ENCODE results near the gene NADK.
"Not testable (repeated sequence)": the region's sequence is repeated elsewhere in the genome, so short reads cannot be mapped to it uniquely, and the experiment has no call there.

The NADK gene

DNA sequence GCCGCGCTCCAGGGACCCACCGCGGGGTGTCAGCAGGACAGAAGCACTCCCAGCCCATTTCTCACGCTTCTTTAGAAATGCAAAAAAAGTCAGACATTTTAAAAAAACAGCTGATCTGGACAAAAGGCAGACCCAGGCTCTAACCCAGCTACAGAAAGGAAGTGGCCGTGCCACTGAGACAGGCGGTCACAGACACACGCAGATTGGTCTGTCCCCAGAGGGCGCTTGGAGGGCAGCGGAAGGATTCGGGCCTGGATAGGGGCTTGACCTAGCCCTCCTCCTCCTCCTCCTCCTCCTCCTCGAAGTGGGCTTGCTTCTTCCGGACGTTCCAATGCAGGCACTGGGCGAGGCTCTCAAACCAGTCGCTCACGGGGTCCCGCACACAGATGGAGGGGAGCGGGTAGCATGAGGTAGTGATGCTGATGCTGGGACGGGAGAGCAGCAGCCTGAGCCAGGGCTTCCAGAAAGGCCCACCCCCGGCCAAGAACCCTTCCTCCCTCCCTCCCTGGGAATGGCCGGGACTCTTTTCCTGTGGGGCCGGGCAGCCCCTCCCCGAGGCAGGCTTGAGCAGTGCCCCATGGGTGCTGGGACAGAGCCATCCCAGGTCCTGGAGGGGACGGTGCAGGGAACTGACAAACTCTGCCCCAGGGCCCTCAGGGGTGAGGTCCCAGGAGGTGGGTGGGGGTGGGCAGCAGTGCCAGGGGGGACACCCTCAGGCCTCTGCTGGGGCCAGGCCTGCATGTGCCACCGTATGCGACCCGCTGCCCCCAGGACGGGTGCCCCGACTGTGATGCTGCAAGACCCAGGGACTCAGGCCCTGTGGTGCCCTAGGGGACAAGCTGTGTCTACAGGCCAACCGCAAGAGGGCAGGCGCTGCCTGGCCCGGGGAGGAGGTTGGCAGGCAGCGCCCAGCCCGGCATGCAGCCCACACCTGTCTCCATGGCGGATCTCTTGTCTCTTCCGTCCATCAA is 25.3 kb downstream of the NADK start:
- TF ChIP-seq, protein P1, sequence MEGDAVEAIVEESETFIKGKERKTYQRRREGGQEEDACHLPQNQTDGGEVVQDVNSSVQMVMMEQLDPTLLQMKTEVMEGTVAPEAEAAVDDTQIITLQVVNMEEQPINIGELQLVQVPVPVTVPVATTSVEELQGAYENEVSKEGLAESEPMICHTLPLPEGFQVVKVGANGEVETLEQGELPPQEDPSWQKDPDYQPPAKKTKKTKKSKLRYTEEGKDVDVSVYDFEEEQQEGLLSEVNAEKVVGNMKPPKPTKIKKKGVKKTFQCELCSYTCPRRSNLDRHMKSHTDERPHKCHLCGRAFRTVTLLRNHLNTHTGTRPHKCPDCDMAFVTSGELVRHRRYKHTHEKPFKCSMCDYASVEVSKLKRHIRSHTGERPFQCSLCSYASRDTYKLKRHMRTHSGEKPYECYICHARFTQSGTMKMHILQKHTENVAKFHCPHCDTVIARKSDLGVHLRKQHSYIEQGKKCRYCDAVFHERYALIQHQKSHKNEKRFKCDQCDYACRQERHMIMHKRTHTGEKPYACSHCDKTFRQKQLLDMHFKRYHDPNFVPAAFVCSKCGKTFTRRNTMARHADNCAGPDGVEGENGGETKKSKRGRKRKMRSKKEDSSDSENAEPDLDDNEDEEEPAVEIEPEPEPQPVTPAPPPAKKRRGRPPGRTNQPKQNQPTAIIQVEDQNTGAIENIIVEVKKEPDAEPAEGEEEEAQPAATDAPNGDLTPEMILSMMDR (conservative IDR thresholded peaks at IDR 0.05) = no peak
- peak overlapping the region; percentile 14; the same call in 1 of the 2 replicates for H3K27ac ChIP-seq

DNA sequence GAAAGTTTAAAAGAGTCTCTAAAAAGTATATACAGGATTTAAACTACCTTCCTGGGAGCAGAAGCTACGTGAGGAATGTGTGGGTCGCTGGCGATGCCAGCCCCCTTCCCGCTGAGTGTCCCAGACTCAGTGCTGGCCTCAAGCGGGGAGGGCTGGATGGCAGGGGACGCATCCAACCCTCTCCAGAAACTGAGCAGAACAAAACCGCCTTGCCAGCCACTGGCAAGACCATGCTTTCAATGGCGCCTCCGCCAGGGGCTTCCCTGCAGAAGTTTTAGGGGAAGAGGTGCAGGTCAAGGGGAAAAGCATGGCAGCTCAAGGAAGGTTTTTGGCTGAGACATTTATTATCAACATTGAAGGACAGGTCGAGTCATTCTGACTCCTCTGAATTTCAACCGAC is 26.1 kb downstream of the NADK start:
- H3K27ac ChIP-seq = no peak overlapping the region; the same call in 1 of the 2 replicates
- TF ChIP-seq, protein P1 (conservative IDR thresholded peaks at IDR 0.05) = no peak

DNA sequence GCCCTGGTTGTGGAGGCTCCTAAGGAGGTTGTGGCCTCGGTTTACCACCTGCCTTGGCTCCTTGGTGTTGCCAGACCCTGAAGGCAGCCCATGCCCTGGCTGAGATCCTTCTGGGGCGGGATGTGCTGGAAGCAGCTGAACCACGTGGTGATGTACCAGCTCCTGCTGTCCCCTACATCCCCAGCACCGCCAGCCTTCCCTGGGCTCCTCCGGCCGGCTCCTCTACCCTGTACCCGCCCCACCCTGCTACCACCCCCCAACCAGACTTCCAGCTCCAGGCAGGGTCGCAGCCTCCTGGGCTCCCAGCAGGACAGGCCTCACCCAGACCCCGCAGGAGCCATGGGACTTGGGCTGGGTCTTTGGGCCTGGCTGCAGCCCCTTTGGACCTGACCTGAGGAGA is 28.3 kb downstream of the NADK start:
- H3K27ac ChIP-seq = not testable (repeated sequence)

DNA sequence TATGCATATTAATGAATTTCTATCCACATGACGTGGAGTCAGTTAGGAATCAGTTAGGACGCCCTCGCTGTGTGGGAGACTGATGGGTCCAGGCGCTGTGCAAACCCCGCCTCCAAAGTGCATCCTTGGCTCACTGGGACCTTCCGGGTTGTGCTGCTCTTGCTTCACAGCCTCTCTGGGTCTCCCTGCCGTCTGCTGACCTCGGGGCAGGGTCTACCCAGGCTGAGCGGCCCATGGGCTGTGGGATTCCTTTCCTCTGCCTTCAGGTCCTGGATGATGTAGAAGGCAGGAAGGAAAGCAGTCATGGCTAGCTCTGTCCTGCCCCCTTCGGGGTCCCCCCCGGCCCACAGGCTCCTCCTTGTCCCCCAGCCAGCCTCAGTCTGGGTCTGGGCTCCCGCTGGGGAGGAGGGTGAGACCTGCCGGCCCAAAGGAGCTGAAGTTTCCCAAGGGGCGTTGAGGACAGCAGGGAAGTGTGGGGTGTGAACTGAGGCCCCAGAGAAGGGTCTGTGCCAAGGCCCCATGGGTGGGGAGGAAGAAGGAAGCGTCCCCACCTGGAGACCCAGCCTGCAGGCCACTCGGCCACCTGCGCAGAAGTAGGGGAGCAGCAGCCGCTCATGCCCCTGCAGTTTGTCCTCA is 29.5 kb downstream of the NADK start:
- TF ChIP-seq, protein P1 (conservative IDR thresholded peaks at IDR 0.05) = no peak
- no peak overlapping the region for H3K27ac ChIP-seq

DNA sequence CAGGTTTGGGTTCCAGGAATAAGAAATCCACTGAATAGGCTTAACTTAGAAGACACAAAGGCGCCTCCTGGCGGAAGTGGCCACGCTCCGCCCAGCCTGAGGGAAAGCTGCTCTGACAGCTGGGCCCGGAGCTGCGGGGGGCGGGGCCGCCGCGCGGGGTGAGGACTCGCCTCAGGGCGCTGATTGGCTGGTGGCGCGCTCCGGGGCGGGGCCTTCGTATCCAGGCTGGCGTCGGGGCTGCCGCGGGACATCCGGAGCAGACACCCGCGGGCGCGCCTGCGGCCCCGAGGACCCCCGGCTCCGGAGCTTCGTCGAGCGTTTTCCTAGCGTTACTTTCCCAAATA is 31.7 kb downstream of the NADK start:
- TF ChIP-seq, protein P1 (conservative IDR thresholded peaks at IDR 0.05) = 0 out of 2 replicates have a peak, but pooled peaks have one; percentile 25
- peak overlapping the region; percentile 82 for H3K27ac ChIP-seq

DNA sequence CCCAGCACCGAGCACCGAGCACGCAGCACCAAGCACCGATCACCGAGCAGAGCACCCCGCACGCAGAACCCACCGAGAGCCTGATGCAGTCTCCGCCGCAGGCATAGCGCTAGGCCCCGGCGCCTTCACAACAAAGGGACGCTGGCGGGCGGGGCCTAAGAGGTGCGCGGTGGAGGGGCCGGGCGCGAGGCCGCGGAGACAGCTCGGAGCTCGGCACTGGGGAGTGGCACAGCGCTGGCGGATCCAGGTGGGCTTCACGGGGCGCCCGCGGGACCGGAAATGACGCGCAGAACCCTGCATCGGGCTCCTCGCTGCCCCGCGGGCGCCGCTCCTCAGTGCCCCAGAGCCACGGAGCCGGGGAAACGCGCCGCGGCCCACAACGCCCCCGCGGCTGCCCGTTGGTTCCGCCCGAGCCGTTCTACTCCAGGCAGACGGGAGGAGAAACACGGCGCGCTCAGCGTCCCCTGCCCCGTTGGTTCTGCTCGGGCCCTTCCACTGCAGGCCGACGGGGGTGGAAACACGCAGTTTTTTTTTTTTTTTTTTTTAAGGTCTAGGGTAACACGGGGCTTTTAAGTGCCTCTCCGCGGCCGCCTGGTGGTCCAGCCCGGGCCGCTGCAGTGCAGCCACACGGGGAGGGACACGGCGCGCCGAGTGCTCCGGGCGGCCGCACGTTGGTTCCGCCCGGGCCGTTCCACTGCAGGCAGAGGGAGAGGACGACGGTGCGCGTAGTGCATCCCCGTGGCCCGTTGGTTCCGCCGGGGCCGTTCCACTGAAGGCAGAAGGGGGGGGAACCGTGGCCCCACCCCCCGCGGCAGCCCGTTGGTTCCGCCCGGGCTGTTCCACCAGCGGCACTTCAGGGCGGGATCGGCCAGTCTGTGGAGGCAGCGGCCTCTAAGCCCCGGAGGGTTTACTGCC is 32.4 kb downstream of the NADK start:
- H3K27ac ChIP-seq = peak overlapping the region; percentile 82

DNA sequence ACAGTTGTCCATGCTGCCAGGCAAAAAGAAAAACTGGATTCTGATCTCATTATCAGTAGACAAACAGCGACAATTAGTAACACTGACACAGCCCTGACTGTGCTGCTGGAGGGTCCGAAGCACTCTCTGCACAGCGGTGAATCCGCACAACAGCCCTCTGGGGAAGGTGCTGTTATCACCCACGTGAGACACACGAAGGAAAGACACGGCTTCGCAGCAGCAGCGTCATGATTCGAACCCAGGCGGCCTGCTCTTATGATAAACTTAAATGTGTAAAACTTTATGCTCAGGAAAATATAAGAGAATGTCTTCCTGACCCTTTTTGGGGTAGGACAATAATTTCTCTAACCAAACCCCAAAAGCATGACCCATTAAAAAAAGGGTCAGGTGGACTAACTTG is 35.7 kb downstream of the NADK start:
- not testable (repeated sequence) for H3K27ac ChIP-seq

DNA sequence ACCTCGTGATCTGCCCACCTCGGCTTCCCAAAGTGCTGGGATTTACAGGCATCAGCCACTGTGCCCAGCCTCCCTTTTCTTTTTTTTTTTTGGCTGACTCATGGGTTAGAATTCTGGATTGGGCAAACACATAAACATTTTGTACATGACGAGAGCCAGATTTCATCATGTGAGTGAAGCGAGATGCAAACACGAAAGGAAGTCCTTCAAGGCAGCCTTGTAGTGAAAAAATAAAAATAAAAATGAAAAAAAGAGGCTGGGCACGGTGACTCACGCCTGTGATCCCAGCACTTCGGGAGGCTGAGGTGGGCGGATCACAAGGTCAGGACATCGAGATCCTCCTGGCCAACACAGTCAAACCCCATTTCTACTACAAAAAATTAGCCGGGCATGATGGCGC is 37.3 kb downstream of the NADK start:
- H3K27ac ChIP-seq = not testable (repeated sequence)

DNA sequence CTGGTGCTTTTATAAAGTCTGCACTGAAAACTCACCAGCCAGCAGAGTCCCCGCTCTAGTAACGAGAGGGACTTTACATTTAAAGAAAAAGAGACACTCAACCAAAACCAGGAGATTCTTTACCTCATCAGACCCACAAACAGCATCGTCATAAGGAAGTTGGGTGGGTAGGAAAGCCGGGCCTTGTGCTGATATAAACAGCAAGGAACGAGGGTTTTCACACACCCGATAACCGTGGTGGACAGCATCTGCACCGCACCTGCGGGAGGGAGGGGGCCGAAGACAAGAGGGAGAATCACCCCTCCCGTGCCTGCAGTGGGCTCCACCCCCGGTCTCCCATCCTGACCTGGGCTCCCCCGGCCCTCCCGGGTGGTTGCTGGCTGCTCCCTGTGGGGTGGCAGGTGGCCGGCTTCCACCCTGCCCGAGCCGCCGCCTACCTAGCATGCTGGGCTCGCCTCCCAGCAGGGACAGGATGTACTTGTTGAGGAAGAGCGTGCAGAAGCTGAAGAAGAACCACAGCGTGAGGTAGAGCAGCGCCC is 39.4 kb downstream of the NADK start:
- H3K27ac ChIP-seq = not testable (repeated sequence)

DNA sequence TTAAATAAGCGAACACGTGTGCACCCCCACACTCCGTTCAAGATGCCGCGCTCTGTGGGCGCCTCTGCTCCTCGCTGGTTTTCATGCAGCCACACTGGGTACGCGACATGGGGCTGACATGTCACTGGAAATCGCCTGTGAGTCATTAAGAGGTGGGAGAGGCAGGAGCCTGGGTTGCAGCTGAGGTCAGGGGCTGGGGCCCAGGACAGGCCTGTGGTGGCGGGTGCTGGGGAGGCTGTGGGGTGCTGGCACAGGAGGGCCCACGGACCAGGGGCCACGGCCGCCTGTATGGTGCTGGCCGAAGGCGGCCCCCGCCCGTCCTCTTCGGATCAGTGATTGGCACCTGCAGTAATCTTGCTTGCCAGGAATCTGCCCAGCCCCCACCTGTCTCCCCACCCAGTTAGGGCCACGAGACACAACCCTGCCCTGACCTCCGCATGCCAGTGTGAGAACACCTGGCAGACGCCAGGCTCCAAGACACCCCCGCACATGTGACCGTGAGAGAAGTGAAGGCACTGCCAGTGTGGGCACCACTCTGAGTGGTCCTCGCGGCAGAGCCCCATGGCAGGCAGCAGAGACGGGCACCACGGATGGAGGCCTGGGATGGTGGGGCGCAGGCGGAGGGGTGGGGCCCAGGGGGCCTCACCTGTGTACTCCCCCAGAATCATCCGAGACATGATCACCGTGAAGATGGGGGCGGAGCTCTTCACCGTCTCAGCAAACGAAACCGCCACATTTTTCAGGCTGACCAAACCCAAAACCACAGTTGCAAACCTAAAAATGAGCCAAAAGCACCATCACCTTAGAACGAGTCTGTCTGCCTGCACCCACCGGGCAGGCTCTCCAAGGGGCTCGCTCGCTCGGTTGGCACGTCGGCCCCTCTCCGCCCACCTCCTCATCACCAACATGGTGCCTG is 40.3 kb downstream of the NADK start:
- not testable (repeated sequence) for H3K27ac ChIP-seq

All from VCaP (cell line).